Gastrocnemius medialis (tissue), 4 donors: ENCODE results near the gene NAGA. TPM values are rescaled to one million over a fixed set of nuclear protein-coding genes. Genes with fewer than 3 reads are reported as not detected.

Experiments
- ATAC-seq, 2 donors: fragments of 150-250 bp; one replicate each; pipeline ENCODE4 v1.9.1; 2016
- DNase-seq, 2 donors: peaks; one replicate each; pipeline ENCODE4 v3.0.0-alpha.2; 2019
- H3K27ac ChIP-seq, 4 donors: fragments of 200-600 bp; sonication (generic); 1 replicate in 1 of 4; 2 replicates in 3 of 4; pipeline ENCODE4 v1.5.1; 2016 to 2018; ENCODE audit warnings: mild to moderate bottlenecking in 2 of 4, moderate library complexity in 1 of 4
- H3K27me3 ChIP-seq, 3 donors: fragments of 200-600 bp; sonication (generic) in 2 of 3; 1 replicate in 1 of 3; 2 replicates in 2 of 3; pipeline versions ENCODE4 v1.5.1 to v1.6.0; 2016 to 2019; ENCODE audit warnings: mild to moderate bottlenecking in 1 of 3, moderate library complexity in 1 of 3
- H3K36me3 ChIP-seq, 2 donors: fragments of 200-600 bp; sonication (generic) in 1 of 2; one replicate each; pipeline ENCODE4 v1.5.1; 2017 to 2018
- H3K4me1 ChIP-seq, 2 donors: fragments of 200-600 bp; sonication (generic) in 1 of 2; one replicate each; pipeline ENCODE4 v1.5.1; 2016 to 2017; ENCODE audit warnings: mild to moderate bottlenecking in 2 of 2
- H3K4me3 ChIP-seq, 4 donors: fragments of 200-600 bp; sonication (generic) in 3 of 4; 1 replicate in 1 of 4; 2 replicates in 3 of 4; pipeline ENCODE4 v1.5.1; 2016 to 2019; ENCODE audit warnings: mild to moderate bottlenecking in 2 of 4
- H3K9me3 ChIP-seq, 3 donors: fragments of 200-600 bp; sonication (generic) in 2 of 3; 1 replicate in 1 of 3; 2 replicates in 2 of 3; pipeline ENCODE4 v1.5.1; 2016 to 2019
- CTCF ChIP-seq, 5 experiments: fragments of 450-650 bp in 3 of 5; fragments of 200-600 bp in 2 of 5; sonication (generic) in 2 of 5; IDR thresholded peaks in 4 of 5; conservative IDR thresholded peaks in 1 of 5; 1 replicate in 4 of 5; 2 replicates in 1 of 5; pipeline ENCODE4 v1.5.1; 2016 to 2019; ENCODE audit warnings: antibody characterized with exemption in 5 of 5, mild to moderate bottlenecking in 3 of 5, moderate library complexity in 3 of 5
- POLR2A ChIP-seq, 2 donors: fragments of 450-650 bp; IDR thresholded peaks; one replicate each; pipeline ENCODE4 v1.6.1; 2017; ENCODE audit warnings: antibody characterized with exemption in 2 of 2, mild to moderate bottlenecking in 2 of 2, moderate library complexity in 2 of 2
- in situ Hi-C, 4 donors: fragments of 200-750 bp; cut with MboI; loops; one replicate each; pipeline versions ENCODE4 v1.15.0 to v1.8.0; 2017; ENCODE audit warnings: low sequenced_read_pairs in 4 of 4
- intact Hi-C: fragments of 100-400 bp; cut with DNase I; formaldehyde crosslinking; loops from one replicate; pipeline ENCODE4 v1.15.1; 2023; ENCODE audit warnings: low total_unique reads
- total RNA-seq, 4 donors: library from RNA; depleted of rRNA; stranded (reverse); fragments of >200 nt; gene quantifications; one replicate each; pipeline versions ENCODE4 v1.1.0 to v1.2.3, GENCODE V29; 2016

NAGA gene
- total RNA-seq, 4 donors from 2014 or later = 8.7 to 14.1 (median 11.9) TPM

- DNase-seq (peak; percentile 100), ATAC-seq (peak; percentile 97 to 99)
- in situ Hi-C loops = loop anchor here in 3 of 4 donors (10.0 to 25.0 kb wide), 3 partner anchors 184 to 346 kb away; partner anchors contain the start of genes NFAM1 (in 3 of the 3) and TCF20 (in 1 of the 3)
- H3K4me1 ChIP-seq = peaks cover 24 to 38% of the 10 kb centered on the region in 2 donors
- intact Hi-C loops = loop anchor here (1.0 kb wide), 3 partner anchors 12 to 346 kb away; partner anchors contain the start of gene SMDT1
- H3K27me3 ChIP-seq = no peaks in the 10 kb centered on the region
- peak within 1 kb of the TSS; percentile 81 to 99 (median 95) for H3K4me3 ChIP-seq
- peaks cover 0 to 18% of the 10 kb centered on the region in 2 donors for H3K36me3 ChIP-seq
- peak; percentile 92 to 96 (median 96) for TF ChIP-seq CTCF (IDR thresholded peaks at IDR 0.05 in 4 of 5, conservative IDR thresholded peaks at IDR 0.05 in 1 of 5)
- TF ChIP-seq POLR2A (IDR thresholded peaks at IDR 0.05) = peak; percentile 95 to 97
- H3K27ac ChIP-seq = peak within 1 kb of the TSS; percentile 98 to 100 (median 98)
- no peaks in the 10 kb centered on the region for H3K9me3 ChIP-seq
Measured at GRCh38 chr22:42090596-42091454, 20.2 kb upstream of the NAGA start, which contains the start of gene NDUFA6. TSS of gene NDUFA6 (minus strand) at chr22:42090772. CDS start at chr22:42090744, 28 bp downstream.

- Histone ChIP-seq H3K4me1 (peaks cover 26 to 43% of the 10 kb centered on the region in 2 donors), H3K4me3 (no peak overlapping the region), H3K36me3 (peaks cover 0 to 46% of the 10 kb centered on the region in 2 donors), H3K27ac (peak overlapping the region; percentile 6 to 57 (median 32)), H3K9me3 (no peaks in the 10 kb centered on the region), H3K27me3 (no peaks in the 10 kb centered on the region)
- intact Hi-C loops (loop anchor here (10.0 kb wide), 1 partner anchor 801 kb away; the partner anchor contains the start of gene RANGAP1), in situ Hi-C loops (loop anchor here in 1 of 4 donors (25.0 kb wide), 1 partner anchor 351 kb away; the partner anchor contains the start of gene NFAM1)
- no peak for DNase-seq
- ATAC-seq = no peak
- no peak for TF ChIP-seq CTCF (IDR thresholded peaks at IDR 0.05 in 4 of 5, conservative IDR thresholded peaks at IDR 0.05 in 1 of 5)
- TF ChIP-seq POLR2A (IDR thresholded peaks at IDR 0.05) = no peak
Measured at GRCh38 chr22:42086051-42086450, 15.4 kb upstream of the NAGA start.

- Histone ChIP-seq H3K36me3 (peaks cover 0 to 46% of the 10 kb centered on the region in 2 donors), H3K27ac (peak overlapping the region in 2 of 4 donors; percentile 14 to 27), H3K4me1 (peaks cover 33 to 47% of the 10 kb centered on the region in 2 donors), H3K27me3 (no peaks in the 10 kb centered on the region), H3K4me3 (no peak overlapping the region), H3K9me3 (no peaks in the 10 kb centered on the region)
- ATAC-seq (no peak), DNase-seq (no peak)
- TF ChIP-seq POLR2A (IDR thresholded peaks at IDR 0.05) (no peak), CTCF (IDR thresholded peaks at IDR 0.05 in 4 of 5, conservative IDR thresholded peaks at IDR 0.05 in 1 of 5) (no peak)
- in situ Hi-C loops = loop anchor here in 1 of 4 donors (25.0 kb wide), 1 partner anchor 352 kb away; the partner anchor contains the start of gene NFAM1
- intact Hi-C loops = loop anchor here (10.0 kb wide), 1 partner anchor 800 kb away; the partner anchor contains the start of gene RANGAP1
Measured at GRCh38 chr22:42084874-42085273, 14.3 kb upstream of the NAGA start.

GRCh38 chr22:42083119-42083518, 12.5 kb upstream of the NAGA start:
- Histone ChIP-seq H3K4me3 (no peak overlapping the region), H3K27me3 (no peaks in the 10 kb centered on the region), H3K27ac (peak overlapping the region in 3 of 4 donors; percentile 20 to 46 (median 22)), H3K4me1 (peaks cover 31 to 45% of the 10 kb centered on the region in 2 donors), H3K36me3 (peaks cover 0 to 46% of the 10 kb centered on the region in 2 donors), H3K9me3 (no peaks in the 10 kb centered on the region)
- intact Hi-C loops (loop anchor here (10.0 kb wide), 1 partner anchor 798 kb away; the partner anchor contains the start of gene RANGAP1), in situ Hi-C loops (loop anchor here in 1 of 4 donors (25.0 kb wide), 1 partner anchor 354 kb away; the partner anchor contains the start of gene NFAM1)
- no peak for DNase-seq
- TF ChIP-seq POLR2A (IDR thresholded peaks at IDR 0.05) = no peak
- TF ChIP-seq CTCF (IDR thresholded peaks at IDR 0.05 in 4 of 5, conservative IDR thresholded peaks at IDR 0.05 in 1 of 5) = no peak
- no peak for ATAC-seq
